T47D (cell line): ENCODE measurements around the gene EME2.
"Not testable (repeated sequence)": the region's sequence is repeated elsewhere in the genome, so short reads cannot be mapped to it uniquely, and the experiment has no call there.

Experiments
- DNase-seq, 2 experiments: peaks; one replicate each; pipeline versions ENCODE4 v3.0.0 to v3.0.0-alpha.2; 2011 to 2012; ENCODE audit warnings: low read depth in 1 of 2, low spot score in 1 of 2
- JUND ChIP-seq: IDR thresholded peaks from 2 replicates; pipeline ENCODE4 v1.6.1; 2012; ENCODE audit warnings: low read depth
- in situ Hi-C: cut with HindIII; loops from 2 replicates; pipeline ENCODE4 v1.10.0; 2016; ENCODE audit warnings: low sequenced_read_pairs, low pct_unique_long_range_greater_than_20kb

The EME2 gene

GRCh38 chr16:1794221-1794871 is 21.7 kb downstream of the EME2 start:
- TF ChIP-seq JUND: no peak
- in situ Hi-C loops: no loop called here
- peak; percentile 58 to 72 for DNase-seq

DNA sequence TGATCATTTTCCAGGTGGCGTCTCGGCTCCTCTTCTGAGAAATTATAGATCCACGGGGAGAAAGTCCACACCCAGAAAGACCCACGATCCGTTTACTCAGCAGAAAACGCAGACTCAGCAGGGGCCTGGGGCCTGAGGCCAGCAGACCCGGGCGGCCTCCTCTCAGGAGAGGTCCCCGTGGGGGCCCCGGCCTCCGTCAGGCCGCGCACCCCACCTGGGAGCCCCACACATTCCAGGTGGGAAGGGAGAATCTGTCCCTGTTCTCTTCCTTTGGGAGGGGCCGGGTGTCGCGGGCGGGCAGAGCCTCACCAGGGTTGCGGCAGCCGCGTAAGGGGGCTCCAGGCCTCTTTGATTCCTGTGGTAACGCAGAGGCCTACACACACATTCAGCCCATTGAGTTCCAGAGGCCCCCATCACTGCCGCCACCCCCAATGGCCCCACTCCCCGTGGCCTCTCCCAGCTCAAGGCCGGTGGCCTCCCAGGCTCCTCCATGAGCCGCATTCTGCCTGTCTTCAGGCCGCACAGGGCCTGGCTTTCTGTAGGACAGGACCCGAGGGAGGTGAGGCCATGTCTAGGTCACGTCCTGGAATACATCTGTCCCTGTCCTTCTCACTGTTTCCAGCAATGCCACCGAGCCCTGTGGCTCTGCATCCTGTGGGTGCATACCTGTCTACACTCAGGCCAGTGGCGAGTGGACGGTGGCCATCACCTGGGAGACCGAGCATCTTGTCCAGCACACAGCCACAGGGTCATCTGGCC is 22.5 kb downstream of the EME2 start:
- TF ChIP-seq JUND: no peak
- no peak for DNase-seq
- in situ Hi-C loops: no loop called here

DNA sequence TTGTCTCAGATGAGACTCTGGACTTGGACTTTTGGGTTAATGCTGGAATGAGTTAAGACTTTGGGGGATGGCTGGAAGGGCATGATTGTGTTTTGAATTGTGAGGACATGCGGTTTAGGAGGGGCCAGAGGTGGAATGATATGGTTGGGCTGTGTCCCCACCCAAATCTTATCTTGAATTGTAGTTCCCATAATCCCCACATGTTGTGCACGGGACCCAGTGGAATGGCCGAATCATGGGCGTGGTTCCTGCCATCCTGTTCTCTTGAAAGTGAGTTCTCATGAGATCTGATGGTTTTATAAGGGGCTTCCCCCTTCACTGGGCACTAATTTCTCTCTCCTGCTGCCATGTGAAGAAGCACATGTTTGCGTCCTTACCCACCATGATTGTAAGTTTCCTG is 26.7 kb downstream of the EME2 start:
- DNase-seq, in situ Hi-C loops: not testable (repeated sequence)

GRCh38 chr16:1800701-1801100 is 28.1 kb downstream of the EME2 start:
- TF ChIP-seq JUND: no peak
- in situ Hi-C loops: no loop called here
- DNase-seq: no peak

- in situ Hi-C loops: no loop called here
- no peak for TF ChIP-seq JUND
These were observed 35.0 kb downstream of the EME2 start for GRCh38 chr16:1807626-1808025.

DNA sequence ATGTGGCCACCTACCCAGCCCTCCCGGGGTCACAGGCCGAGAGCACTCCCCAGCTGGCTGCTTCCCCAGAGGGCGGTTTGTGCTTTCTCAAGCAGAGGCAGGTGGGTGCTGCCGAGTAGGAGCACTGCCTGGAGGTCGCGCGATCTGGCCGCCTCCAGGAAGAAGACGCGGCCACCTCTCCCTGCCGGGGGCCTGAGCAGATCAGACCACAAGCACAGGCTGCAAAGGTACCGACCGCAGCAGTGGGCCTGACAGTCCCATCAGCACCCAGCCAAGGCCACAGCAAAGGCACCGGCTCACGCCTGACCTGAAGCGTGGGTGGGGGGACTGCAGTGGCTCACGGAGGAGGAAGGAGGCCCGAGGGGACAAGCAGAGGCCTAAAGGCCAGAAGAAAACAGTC is 36.1 kb downstream of the EME2 start:
- no peak for DNase-seq
- TF ChIP-seq JUND: no peak
- in situ Hi-C loops: no loop called here

More at GRCh38 chr16:1807626-1808025, 35.0 kb downstream of the EME2 start:
- DNase-seq: no peak

DNA sequence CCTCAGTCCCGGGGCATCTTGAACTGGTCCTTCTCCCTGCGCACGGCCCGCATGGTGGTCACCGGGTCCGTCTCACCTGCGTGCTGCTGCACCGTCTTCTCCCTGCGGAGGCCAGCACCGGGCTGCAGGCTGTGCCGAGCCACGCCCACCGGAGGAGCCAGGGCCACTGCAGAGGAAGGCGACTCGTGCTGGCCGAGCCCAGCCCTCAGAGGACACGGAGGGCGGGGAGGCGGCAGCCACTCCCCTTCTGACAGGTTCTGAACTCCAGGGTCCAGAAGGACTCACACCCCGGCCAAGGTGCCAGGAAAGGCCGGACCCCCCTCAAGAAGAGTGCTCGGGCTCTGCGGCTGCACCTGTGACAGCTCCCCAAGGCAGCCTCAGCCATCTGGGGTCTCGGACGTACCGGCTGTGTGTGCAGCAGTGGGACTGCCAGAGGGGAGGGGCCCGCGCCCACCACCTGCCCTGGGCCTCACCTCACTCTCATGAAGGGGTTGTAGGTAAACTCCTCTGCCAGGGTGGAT is 36.7 kb downstream of the EME2 start:
- TF ChIP-seq JUND: no peak
- DNase-seq: no peak
- in situ Hi-C loops: no loop called here

- in situ Hi-C loops: no loop called here
- no peak for DNase-seq
- TF ChIP-seq JUND: no peak
These were observed 37.5 kb downstream of the EME2 start for GRCh38 chr16:1810106-1810505.

DNA sequence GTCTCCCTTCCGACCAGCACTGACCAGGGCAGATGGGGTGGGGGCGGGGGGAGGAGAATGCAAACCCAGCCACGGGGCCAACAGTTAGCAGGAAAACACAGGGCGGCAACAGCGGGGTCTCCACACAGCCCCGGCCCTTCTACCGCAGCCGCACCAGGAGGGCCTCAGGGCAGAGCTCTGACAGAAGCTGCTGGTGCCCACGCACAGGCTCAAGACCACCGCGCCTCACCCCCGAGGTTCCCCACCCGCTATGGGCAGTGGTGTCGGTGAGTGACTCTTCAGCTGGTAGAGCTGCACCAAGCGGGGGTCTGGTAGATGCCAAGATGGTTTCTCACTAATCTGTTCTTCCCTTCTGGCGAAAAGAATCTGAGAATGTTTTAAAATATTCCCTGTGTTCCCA is 37.9 kb downstream of the EME2 start:
- in situ Hi-C loops: no loop called here
- no peak for TF ChIP-seq JUND
- DNase-seq: no peak

GRCh38 chr16:1812732-1813163 is 40.1 kb downstream of the EME2 start:
- in situ Hi-C loops: no loop called here
- no peak for TF ChIP-seq JUND
- peak; percentile 74 to 88 for DNase-seq

DNA sequence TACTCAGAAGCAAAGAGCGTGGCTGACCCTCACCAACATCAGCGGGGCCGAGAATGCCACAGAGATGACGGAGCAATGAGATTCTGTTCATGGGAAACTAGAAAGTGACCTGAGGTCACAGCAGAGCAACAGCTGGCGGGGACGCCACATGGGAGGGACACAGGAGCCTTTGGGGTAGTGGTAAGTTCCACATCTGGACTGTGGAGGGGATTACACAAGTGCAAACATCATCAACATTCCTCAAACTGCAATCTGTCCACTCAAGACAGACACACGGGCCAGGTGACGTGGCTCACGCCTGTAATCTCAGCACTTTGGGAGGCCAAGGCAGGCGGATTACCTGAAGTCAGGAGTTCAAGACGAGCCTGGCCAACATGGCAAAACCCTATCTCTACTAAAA is 42.9 kb downstream of the EME2 start:
- no peak for TF ChIP-seq JUND

GRCh38 chr16:1816396-1817275 is 44.0 kb downstream of the EME2 start:
- DNase-seq: no peak
- TF ChIP-seq JUND: no peak
- in situ Hi-C loops: no loop called here

More for the DNA sequence above, 42.9 kb downstream of the EME2 start:
- DNase-seq: no peak
- in situ Hi-C loops: no loop called here

DNA sequence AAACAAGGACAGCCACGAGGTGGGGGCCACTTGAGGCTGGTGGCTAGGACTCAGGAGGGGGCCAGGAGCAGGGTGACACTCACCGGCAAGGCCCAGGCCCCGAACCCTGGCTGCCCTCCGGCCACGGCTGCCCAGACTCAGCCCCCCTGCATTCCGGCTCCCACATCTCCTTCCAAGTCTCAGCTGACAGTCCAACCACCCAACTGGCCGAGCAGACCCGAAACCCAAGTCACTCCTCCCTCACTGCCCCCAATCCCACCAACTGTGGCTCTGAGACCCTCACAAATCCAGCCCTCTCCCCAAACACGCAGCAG is 44.6 kb downstream of the EME2 start:
- in situ Hi-C loops: no loop called here
- no peak for TF ChIP-seq JUND
- DNase-seq: no peak
